NCI-H187 treated with DMSO at 0.1 percent for 48 hours (cell line): ENCODE data around the gene RAD23B.
"Not testable (repeated sequence)": the region's sequence is repeated elsewhere in the genome, so short reads cannot be mapped to it uniquely, and the experiment has no call there.

ENCODE experiments used
- DNase-seq: peaks from one replicate; lab custom pipeline; 2025; lab: John Stamatoyannopoulos, UW

The RAD23B gene

GRCh38 chr9:107282759-107283622 lies at the start of gene RAD23B:
Gene RAD23B, plus strand, starts transcription at chr9:107283279. Its CDS starts 351 bp downstream, at chr9:107283630.
- peak; percentile 40 for DNase-seq

GRCh38 chr9:107235765-107236442 lies 47.2 kb upstream of the RAD23B start:
- DNase-seq = no peak

- DNase-seq = no peak
These were observed 45.2 kb upstream of the RAD23B start for GRCh38 chr9:107237873-107238272.

GRCh38 chr9:107239474-107239873 lies 43.6 kb upstream of the RAD23B start:
- DNase-seq = no peak

- no peak for DNase-seq
These were observed 42.8 kb upstream of the RAD23B start for GRCh38 chr9:107240260-107240659.

- DNase-seq = no peak
These were observed 40.7 kb upstream of the RAD23B start for GRCh38 chr9:107242073-107243030.

GRCh38 chr9:107243742-107244141 lies 39.3 kb upstream of the RAD23B start:
- DNase-seq = no peak

- DNase-seq = no peak
These were observed 36.5 kb upstream of the RAD23B start for GRCh38 chr9:107246259-107247254.

GRCh38 chr9:107248714-107249113 lies 34.4 kb upstream of the RAD23B start:
- no peak for DNase-seq

GRCh38 chr9:107249131-107249533 lies 33.9 kb upstream of the RAD23B start:
- no peak for DNase-seq

- DNase-seq = no peak
These were observed 33.3 kb upstream of the RAD23B start for GRCh38 chr9:107249665-107250285.

GRCh38 chr9:107251756-107252322 lies 31.2 kb upstream of the RAD23B start:
- no peak for DNase-seq

- no peak for DNase-seq
These were observed 24.2 kb upstream of the RAD23B start for GRCh38 chr9:107258919-107259318.

- DNase-seq = not testable (repeated sequence)
These were observed 23.2 kb upstream of the RAD23B start for GRCh38 chr9:107259751-107260313.

GRCh38 chr9:107260437-107261081 lies 22.5 kb upstream of the RAD23B start:
- DNase-seq = no peak

- DNase-seq = no peak
These were observed 22.0 kb upstream of the RAD23B start for GRCh38 chr9:107261106-107261505.

GRCh38 chr9:107263289-107263688 lies 19.8 kb upstream of the RAD23B start:
- DNase-seq = no peak

- no peak for DNase-seq
These were observed 16.3 kb upstream of the RAD23B start for GRCh38 chr9:107266624-107267368.
